GM23248 (cell line): ENCODE results near the gene TMEM244. TPM values are rescaled to one million over a fixed set of nuclear protein-coding genes. Genes with fewer than 3 reads are reported as not detected.
"Not testable (repeated sequence)": the region's sequence is repeated elsewhere in the genome, so short reads cannot be mapped to it uniquely, and the experiment has no call there.

Experiments
- DNase-seq: peaks from one replicate; pipeline ENCODE4 v3.0.0-alpha.2; 2015
- H2AFZ ChIP-seq: fragments of 200-600 bp; sonication (generic); 2 replicates; pipeline ENCODE4 v1.6.1; 2016; ENCODE audit warnings: antibody characterized with exemption
- H3F3A ChIP-seq: fragments of 200-600 bp; sonication (generic); 2 replicates; pipeline ENCODE4 v1.6.1; 2016; ENCODE audit warnings: mild to moderate bottlenecking, antibody characterized with exemption, mixed run types; ENCODE audit not compliant: insufficient read depth
- H3K27ac ChIP-seq: fragments of 200-600 bp; sonication (generic); 2 replicates; pipeline ENCODE4 v1.5.1; 2016; ENCODE audit warnings: mild to moderate bottlenecking
- H3K27me3 ChIP-seq: fragments of 200-600 bp; sonication (generic); replicated peaks from 2 replicates; pipeline ENCODE4 v1.6.1; 2016; ENCODE audit warnings: mild to moderate bottlenecking; ENCODE audit not compliant: insufficient read depth
- H3K36me3 ChIP-seq: fragments of 200-600 bp; sonication (generic); 2 replicates; pipeline ENCODE4 v1.6.1; 2016; ENCODE audit warnings: low read depth, mild to moderate bottlenecking
- H3K4me1 ChIP-seq: fragments of 200-600 bp; sonication (generic); 2 replicates; pipeline ENCODE4 v1.6.1; 2016; ENCODE audit warnings: mild to moderate bottlenecking; ENCODE audit not compliant: insufficient read depth
- H3K4me2 ChIP-seq: fragments of 200-600 bp; sonication (generic); one replicate; pipeline ENCODE4 v1.6.1; 2016; ENCODE audit warnings: mild to moderate bottlenecking; ENCODE audit not compliant: unreplicated experiment
- H3K4me3 ChIP-seq: fragments of 200-600 bp; sonication (generic); 2 replicates; pipeline ENCODE4 v1.5.1; 2016; ENCODE audit warnings: mild to moderate bottlenecking
- H3K79me2 ChIP-seq: fragments of 200-600 bp; sonication (generic); 2 replicates; pipeline ENCODE4 v1.6.1; 2016; ENCODE audit warnings: mild to moderate bottlenecking; ENCODE audit not compliant: insufficient read depth
- H3K9ac ChIP-seq: fragments of 200-600 bp; sonication (generic); 2 replicates; pipeline ENCODE4 v1.6.1; 2016; ENCODE audit warnings: mild to moderate bottlenecking
- H3K9me2 ChIP-seq: fragments of 200-600 bp; sonication (generic); 2 replicates; pipeline ENCODE4 v1.6.1; 2016; ENCODE audit warnings: mixed run types, mild to moderate bottlenecking, moderate library complexity; ENCODE audit not compliant: insufficient read depth
- H3K9me3 ChIP-seq: fragments of 200-600 bp; sonication (generic); one replicate; pipeline ENCODE4 v1.6.1; 2017; ENCODE audit warnings: low read depth
- H4K20me1 ChIP-seq: fragments of 200-600 bp; sonication (generic); 2 replicates; pipeline ENCODE4 v1.6.0; 2016; ENCODE audit not compliant: insufficient read depth
- EZH2 ChIP-seq: fragments of 200-600 bp; sonication (generic); IDR thresholded peaks from 2 replicates; pipeline ENCODE4 v1.6.1; 2018; ENCODE audit warnings: antibody characterized with exemption, mild to moderate bottlenecking; ENCODE audit not compliant: insufficient read depth, poor library complexity, severe bottlenecking
- EZH2phosphoT487 ChIP-seq: fragments of 200-600 bp; sonication (generic); IDR thresholded peaks from 2 replicates; pipeline ENCODE4 v1.6.1; 2018; ENCODE audit warnings: antibody characterized with exemption, moderate library complexity, mild to moderate bottlenecking, low read depth; ENCODE audit not compliant: insufficient read depth
- WGBS, 2 experiments: methylation state at CpG; one replicate each; pipeline ENCODE4 v1.1.6; 2015 to 2017; ENCODE audit warnings: low lambda C conversion rate in 2 of 2, low coverage in 1 of 2; ENCODE audit errors: missing lambda C conversion rate in 2 of 2; 5-methylcytosine and 5-hydroxymethylcytosine counted together
- in situ Hi-C: fragments of 300-500 bp; cut with MboI; formaldehyde crosslinking; loops from 2 replicates; pipeline ENCODE4 v1.15.0; 2020
- polyA plus RNA-seq: library from polyadenylated mRNA; unstranded; fragments of >200 nt; fragmentation: Nextera tagmentation; extraction: Ambion mirVana; gene quantifications from 2 replicates; pipeline ENCODE4 v1.2.1, GENCODE V29; 2016
- total RNA-seq: library from RNA; depleted of rRNA; stranded (reverse); fragments of >200 nt; shearing (Covaris generic); gene quantifications from 2 replicates; pipeline ENCODE4 v1.2.3, GENCODE V29; 2014

The TMEM244 gene
- total and polyA plus RNA-seq, 2 experiments from 2014 or later, result not detected

- no peaks in the 10 kb centered on the region for H3K9me2 ChIP-seq
- TF ChIP-seq EZH2 (no peak), EZH2phosphoT487 (no peak)
- H3K36me3 ChIP-seq, result no peaks in the 10 kb centered on the region
- no peaks in the 10 kb centered on the region for H4K20me1 ChIP-seq
- no peak overlapping the region for H3K9ac ChIP-seq
- 49 to 63% methylated on average over 1 of the region's 1 CpG for WGBS, 2 experiments
- DNase-seq, result no peak
- in situ Hi-C loops, result no loop called here
- H3K27me3 ChIP-seq, result no peaks in the 10 kb centered on the region
- H3K4me1 ChIP-seq, result peaks cover 10% of the 10 kb centered on the region; the same call in 1 of the 2 replicates
- no peak overlapping the region for H3K4me2 ChIP-seq
- no peak overlapping the region for H3K27ac ChIP-seq
- no peaks in the 10 kb centered on the region for H3K9me3 ChIP-seq
- H2AFZ ChIP-seq, result no peak overlapping the region
- H3K79me2 ChIP-seq, result no peaks in the 10 kb centered on the region
- no peak overlapping the region for H3K4me3 ChIP-seq
- 0 out of 2 replicates have a peak, but pooled peaks cover 8% of the 10 kb centered on the region for H3F3A ChIP-seq
Measured at GRCh38 chr6:129842137-129842536, 19.0 kb downstream of the TMEM244 start.

GRCh38 chr6:129839562-129839961, 21.6 kb downstream of the TMEM244 start:
- H4K20me1 ChIP-seq, DNase-seq, H3K27me3 ChIP-seq, H3K4me3 ChIP-seq, H3K27ac ChIP-seq, H3K9me2 ChIP-seq, H3K9me3 ChIP-seq, in situ Hi-C loops, H3K9ac ChIP-seq, H3K79me2 ChIP-seq, H3K4me1 ChIP-seq, H2AFZ ChIP-seq, H3K36me3 ChIP-seq, H3K4me2 ChIP-seq, H3F3A ChIP-seq: not testable (repeated sequence)
- 75 to 82% methylated on average over 1 of the region's 1 CpG for WGBS, 2 experiments

- no peak overlapping the region for H3K27ac ChIP-seq
- TF ChIP-seq EZH2 (no peak), EZH2phosphoT487 (no peak)
- no peaks in the 10 kb centered on the region for H4K20me1 ChIP-seq
- no peak overlapping the region for H2AFZ ChIP-seq
- no peak overlapping the region for H3K4me2 ChIP-seq
- no peaks in the 10 kb centered on the region for H3K27me3 ChIP-seq
- H3F3A ChIP-seq, result no peaks in the 10 kb centered on the region
- DNase-seq, result no peak
- no peaks in the 10 kb centered on the region for H3K4me1 ChIP-seq
- H3K9me3 ChIP-seq, result no peaks in the 10 kb centered on the region
- H3K9ac ChIP-seq, result no peak overlapping the region
- no peak overlapping the region for H3K4me3 ChIP-seq
- no peaks in the 10 kb centered on the region for H3K36me3 ChIP-seq
- WGBS, 2 experiments, result 68 to 72% methylated on average over 11 of the region's 11 CpGs
- no peaks in the 10 kb centered on the region for H3K9me2 ChIP-seq
- in situ Hi-C loops, result no loop called here
- no peaks in the 10 kb centered on the region for H3K79me2 ChIP-seq
Measured at GRCh38 chr6:129835691-129836090, 25.4 kb downstream of the TMEM244 start.

GRCh38 chr6:129832299-129832698, 28.8 kb downstream of the TMEM244 start:
- no peaks in the 10 kb centered on the region for H3K27me3 ChIP-seq
- no peaks in the 10 kb centered on the region for H3K9me3 ChIP-seq
- H3K27ac ChIP-seq, result no peak overlapping the region
- no peaks in the 10 kb centered on the region for H3K36me3 ChIP-seq
- H4K20me1 ChIP-seq, result no peaks in the 10 kb centered on the region
- H2AFZ ChIP-seq, result no peak overlapping the region
- TF ChIP-seq EZH2 (no peak), EZH2phosphoT487 (no peak)
- in situ Hi-C loops, result no loop called here
- DNase-seq, result no peak
- H3K9me2 ChIP-seq, result no peaks in the 10 kb centered on the region
- no peak overlapping the region for H3K4me2 ChIP-seq
- 81 to 83% methylated on average over 7 of the region's 7 CpGs for WGBS, 2 experiments
- H3K79me2 ChIP-seq, result no peaks in the 10 kb centered on the region
- no peaks in the 10 kb centered on the region for H3F3A ChIP-seq
- H3K4me3 ChIP-seq, result no peak overlapping the region
- H3K9ac ChIP-seq, result no peak overlapping the region
- no peaks in the 10 kb centered on the region for H3K4me1 ChIP-seq

GRCh38 chr6:129828229-129828628, 32.9 kb downstream of the TMEM244 start:
- no peak overlapping the region for H2AFZ ChIP-seq
- WGBS, 2 experiments, result 46 to 52% methylated on average over 3 of the region's 3 CpGs
- H3K36me3 ChIP-seq, result no peaks in the 10 kb centered on the region
- H3F3A ChIP-seq, result no peaks in the 10 kb centered on the region
- H3K4me1 ChIP-seq, result no peaks in the 10 kb centered on the region
- in situ Hi-C loops, result no loop called here
- H3K9me3 ChIP-seq, result no peaks in the 10 kb centered on the region
- H3K79me2 ChIP-seq, result no peaks in the 10 kb centered on the region
- H3K9me2 ChIP-seq, result no peaks in the 10 kb centered on the region
- H3K9ac ChIP-seq, result no peak overlapping the region
- TF ChIP-seq EZH2 (no peak), EZH2phosphoT487 (no peak)
- H3K4me3 ChIP-seq, result no peak overlapping the region
- H3K27ac ChIP-seq, result no peak overlapping the region
- H4K20me1 ChIP-seq, result no peaks in the 10 kb centered on the region
- H3K27me3 ChIP-seq, result no peaks in the 10 kb centered on the region
- DNase-seq, result no peak
- no peak overlapping the region for H3K4me2 ChIP-seq
